B cell (primary cell): ENCODE results near the gene TCEAL3. TPM values are rescaled to one million over a fixed set of nuclear protein-coding genes. Genes with fewer than 3 reads are reported as not detected.

Experiments used
- ATAC-seq: fragments of 200-7000 bp; cut with Tn5 transposase; one replicate; pipeline ENCODE4 v1.10.0; 2021; ENCODE audit warnings: low read depth, mild to moderate bottlenecking, moderate number of reproducible peaks, moderate library complexity
- CTCF ChIA-PET: fragments of 350-600 bp; sonication (Branson Sonifier 250); formaldehyde crosslinking; loops from one replicate; lab custom pipeline; 2021; ENCODE audit warnings: antibody characterized with exemption, inconsistent platforms; lab: Charles Lee
- POLR2A ChIA-PET: fragments of 350-600 bp; sonication (Branson Sonifier 250); formaldehyde crosslinking; loops from one replicate; lab custom pipeline; 2021; ENCODE audit warnings: antibody characterized with exemption; lab: Charles Lee
- DNase-seq: peaks from one replicate; pipeline ENCODE4 v3.0.0; 2013
- H2AFZ ChIP-seq: 2 replicates; pipeline ENCODE4 v1.6.1; 2012; ENCODE audit warnings: mild to moderate bottlenecking, low read depth, low read length; ENCODE audit not compliant: insufficient read depth, poor library complexity, severe bottlenecking
- H3K27ac ChIP-seq, 2 donors: 1 replicate in 1 of 2; 2 replicates in 1 of 2; pipeline ENCODE4 v1.5.1; 2012 to 2013; ENCODE audit warnings: low read length in 2 of 2, mild to moderate bottlenecking in 2 of 2, moderate library complexity in 1 of 2
- H3K27me3 ChIP-seq, 4 experiments: fragments of 200-600 bp in 1 of 4; sonication (generic) in 1 of 4; replicated peaks in 1 of 4; 1 replicate in 2 of 4; 2 replicates in 2 of 4; pipeline versions ENCODE4 v1.6.1 to v1.7.0; 2013 to 2016; ENCODE audit warnings: low read length in 3 of 4, mild to moderate bottlenecking in 2 of 4, mixed read lengths in 1 of 4, moderate library complexity in 1 of 4; ENCODE audit not compliant: insufficient read depth in 4 of 4, control insufficient read depth in 3 of 4; ENCODE audit errors: control extremely low read depth in 1 of 4
- H3K36me3 ChIP-seq, 2 experiments: replicated peaks in 1 of 2; 1 replicate in 1 of 2; 2 replicates in 1 of 2; pipeline versions ENCODE4 v1.6.1 to v1.7.1; 2013; ENCODE audit warnings: low read length in 1 of 2; ENCODE audit not compliant: insufficient read depth in 2 of 2, control insufficient read depth in 1 of 2; ENCODE audit errors: control extremely low read depth in 1 of 2, extremely low read depth in 1 of 2
- H3K4me1 ChIP-seq, 2 donors: fragments of 200-600 bp in 1 of 2; sonication (generic) in 1 of 2; 1 replicate in 1 of 2; 2 replicates in 1 of 2; pipeline versions ENCODE4 v1.5.1 to v1.6.1; 2013 to 2017; ENCODE audit warnings: low read length in 2 of 2; ENCODE audit not compliant: control insufficient read depth in 2 of 2, insufficient read depth in 2 of 2
- H3K4me2 ChIP-seq: replicated peaks from 2 replicates; pipeline ENCODE3; 2012; ENCODE audit warnings: mild to moderate bottlenecking, low read depth, low read length; ENCODE audit not compliant: poor library complexity, severe bottlenecking
- H3K4me3 ChIP-seq, 5 experiments: fragments of 200-600 bp in 1 of 5; sonication (generic) in 1 of 5; 1 replicate in 3 of 5; 2 replicates in 2 of 5; pipeline versions ENCODE4 v1.5.1 to v1.7.0; 2011 to 2016; ENCODE audit warnings: low read length in 4 of 5, mild to moderate bottlenecking in 4 of 5, low read depth in 2 of 5, control low read depth in 1 of 5, moderate library complexity in 1 of 5; ENCODE audit not compliant: insufficient read depth in 1 of 5; ENCODE audit errors: control extremely low read depth in 1 of 5, extremely low read depth in 1 of 5
- H3K79me2 ChIP-seq: fragments of 200-600 bp; sonication (generic); one replicate; pipeline ENCODE4 v1.6.0; 2016; ENCODE audit warnings: low read length; ENCODE audit not compliant: control insufficient read depth, insufficient read depth
- H3K9ac ChIP-seq: fragments of 200-600 bp; sonication (generic); 2 replicates; pipeline ENCODE4 v1.6.1; 2017; ENCODE audit warnings: mild to moderate bottlenecking, low read length, moderate library complexity
- H3K9me3 ChIP-seq, 3 donors: one replicate each; pipeline versions ENCODE4 v1.6.1 to v1.7.1; 2013; ENCODE audit warnings: low read length in 2 of 3; ENCODE audit not compliant: control insufficient read depth in 2 of 3, insufficient read depth in 1 of 3; ENCODE audit errors: control extremely low read depth in 1 of 3
- H4K20me1 ChIP-seq: 2 replicates; pipeline ENCODE4 v1.6.0; 2012; ENCODE audit warnings: mild to moderate bottlenecking, low read length; ENCODE audit not compliant: insufficient read depth, control insufficient read depth, poor library complexity, severe bottlenecking
- H3K27ac Mint-ChIP-seq: one replicate; pipeline ENCODE4 v1.8.0; 2021; ENCODE audit warnings: mixed read lengths
- H3K27me3 Mint-ChIP-seq: one replicate; pipeline ENCODE4 v1.8.0; 2021; ENCODE audit warnings: mixed read lengths
- H3K4me1 Mint-ChIP-seq: one replicate; pipeline ENCODE4 v1.8.0; 2021; ENCODE audit warnings: mixed read lengths
- H3K4me3 Mint-ChIP-seq: one replicate; pipeline ENCODE4 v1.8.0; 2021; ENCODE audit warnings: mixed read lengths
- H3K9me3 Mint-ChIP-seq: one replicate; pipeline ENCODE4 v1.8.0; 2022; ENCODE audit warnings: mixed read lengths; ENCODE audit not compliant: insufficient read depth
- CTCF ChIP-seq: fragments of 200-600 bp; IDR thresholded peaks from one replicate; pipeline ENCODE4 v1.8.0; 2022; ENCODE audit warnings: antibody characterized with exemption, mild to moderate bottlenecking
- EZH2 ChIP-seq: IDR thresholded peaks from 2 replicates; pipeline ENCODE4 v1.6.1; 2012; ENCODE audit warnings: borderline replicate concordance, low read depth, mild to moderate bottlenecking, moderate library complexity, low read length; ENCODE audit not compliant: insufficient read depth, poor library complexity, severe bottlenecking
- WGBS: methylation state at CpG from one replicate; pipeline ENCODE4 v1.1.5; 2013; ENCODE audit warnings: missing lambda C conversion rate; ENCODE audit not compliant: insufficient coverage; 5-methylcytosine and 5-hydroxymethylcytosine counted together
- intact Hi-C: fragments of 100-400 bp; cut with micrococcal nuclease; formaldehyde crosslinking; loops from one replicate; pipeline ENCODE4 v1.10.0; 2022
- polyA plus RNA-seq: library from polyadenylated mRNA; depleted of rRNA; stranded (reverse); fragments of >200 nt; gene quantifications from 2 replicates; pipeline ENCODE4 v1.2.3, GENCODE V29; 2012
- total RNA-seq, 2 donors: library from RNA; stranded (reverse); fragments of 120-200 nt in 1 of 2; gene quantifications; 1 replicate in 1 of 2; 2 replicates in 1 of 2; pipeline versions ENCODE4 v1.2.3 to v1.2.4, GENCODE V29; 2013 to 2022

TCEAL3 gene
- total and polyA plus RNA-seq, 2 donors (not counting 1 experiment from before 2014, with no cell fraction given): 1.3 to 6.7 TPM

- 57% methylated on average over 1 of the region's 4 CpGs for WGBS
- no peaks in the 10 kb centered on the region for H3K4me1 Mint-ChIP-seq
- Histone ChIP-seq H3K79me2 (no peaks in the 10 kb centered on the region), H2AFZ (no peak overlapping the region), H3K4me3 (no peak overlapping the region), H3K9me3 (no peaks in the 10 kb centered on the region), H4K20me1 (no peaks in the 10 kb centered on the region), H3K27ac (no peak overlapping the region), H3K4me2 (no peak overlapping the region), H3K9ac (no peak overlapping the region), H3K4me1 (no peaks in the 10 kb centered on the region), H3K27me3 (peaks cover 0 to 8% (median 2%) of the 10 kb centered on the region in 4 experiments), H3K36me3 (no peaks in the 10 kb centered on the region)
- intact Hi-C loops: no loop called here
- CTCF ChIA-PET: no interaction called here
- no peaks in the 10 kb centered on the region for H3K9me3 Mint-ChIP-seq
- H3K4me3 Mint-ChIP-seq: no peak overlapping the region
- POLR2A ChIA-PET: no interaction called here
- DNase-seq (no peak), ATAC-seq (no peak)
- no peak overlapping the region for H3K27ac Mint-ChIP-seq
- H3K27me3 Mint-ChIP-seq: peaks cover 19% of the 10 kb centered on the region
- TF ChIP-seq EZH2 (no peak), CTCF (no peak)
Measured at GRCh38 chrX:103640401-103641155, 32.8 kb downstream of the TCEAL3 start.

- no peaks in the 10 kb centered on the region for H3K9me3 ChIP-seq
- Mint-ChIP-seq H3K4me1 (no peaks in the 10 kb centered on the region), H3K9me3 (no peaks in the 10 kb centered on the region), H3K27ac (no peak overlapping the region), H3K4me3 (no peak overlapping the region), H3K27me3 (peaks cover 26% of the 10 kb centered on the region)
- ATAC-seq (no peak), DNase-seq (no peak)
- H3K4me3 ChIP-seq: no peak overlapping the region
- H3K79me2 ChIP-seq: no peaks in the 10 kb centered on the region
- ChIA-PET CTCF (no interaction called here), POLR2A (no interaction called here)
- H3K9ac ChIP-seq: no peak overlapping the region
- no peaks in the 10 kb centered on the region for H4K20me1 ChIP-seq
- no peak for TF ChIP-seq EZH2
- TF ChIP-seq CTCF: no peak
- H3K27me3 ChIP-seq: peaks cover 0 to 8% (median 2%) of the 10 kb centered on the region in 4 experiments
- H2AFZ ChIP-seq: no peak overlapping the region
- H3K4me2 ChIP-seq: no peak overlapping the region
- WGBS: no CpG with 5 or more reads among the region's 1 CpG
- intact Hi-C loops: no loop called here
- no peaks in the 10 kb centered on the region for H3K36me3 ChIP-seq
- no peaks in the 10 kb centered on the region for H3K4me1 ChIP-seq
- no peak overlapping the region for H3K27ac ChIP-seq
Measured at GRCh38 chrX:103644125-103644524, 36.4 kb downstream of the TCEAL3 start.
